A549 (cell line): ENCODE measurements around the gene KCNK17.

ENCODE experiments used
- CEBPB ChIP-seq, 2 experiments: fragments of >200 bp in 1 of 2; sonication (Bioruptor Twin) in 1 of 2; formaldehyde crosslinking in 1 of 2; IDR thresholded peaks; 2 replicates each; pipeline ENCODE4 v1.6.1; 2012 to 2016
- CHD2 ChIP-seq: fragments of 150-350 bp; IDR thresholded peaks from 2 replicates; pipeline ENCODE4 v1.6.1; 2014; ENCODE audit warnings: low read length; ENCODE audit not compliant: partially characterized antibody
- EP300 ChIP-seq, 2 experiments: fragments of >200 bp; sonication (Bioruptor Twin); formaldehyde crosslinking; IDR thresholded peaks; 2 replicates in 1 of 2; 3 replicates in 1 of 2; pipeline ENCODE4 v1.6.1; 2016 to 2017
- HDAC2 ChIP-seq: fragments of 200-600 bp; sonication (generic); IDR thresholded peaks from 2 replicates; pipeline ENCODE4 v1.6.1; 2016
- JUN ChIP-seq, 2 experiments: fragments of >200 bp; sonication (Bioruptor Twin); formaldehyde crosslinking; IDR thresholded peaks; 2 replicates in 1 of 2; 3 replicates in 1 of 2; pipeline ENCODE4 v1.6.1; 2016 to 2017
- JUNB ChIP-seq: fragments of >200 bp; sonication (Bioruptor Twin); formaldehyde crosslinking; IDR thresholded peaks from 2 replicates; pipeline ENCODE4 v1.6.1; 2016
- POLR2A ChIP-seq: IDR thresholded peaks from 2 replicates; pipeline ENCODE4 v1.6.1; 2012; ENCODE audit warnings: mild to moderate bottlenecking, low read length
- RAD21 ChIP-seq, 2 experiments: fragments of >200 bp in 1 of 2; sonication (Bioruptor Twin) in 1 of 2; formaldehyde crosslinking in 1 of 2; IDR thresholded peaks in 1 of 2; conservative IDR thresholded peaks in 1 of 2; 2 replicates in 1 of 2; 3 replicates in 1 of 2; pipeline ENCODE4 v1.6.1; 2012 to 2018; ENCODE audit warnings: inconsistent platforms in 1 of 2
- SREBF2 ChIP-seq: fragments of 450-650 bp; IDR thresholded peaks from 2 replicates; pipeline ENCODE4 v1.6.1; 2014; ENCODE audit warnings: mild to moderate bottlenecking, moderate library complexity
- TF ChIP-seq, protein P1 (sequence below): fragments of >200 bp; sonication (Bioruptor Twin); formaldehyde crosslinking; IDR thresholded peaks from 3 replicates; pipeline ENCODE4 v1.5.1; 2016
- TF ChIP-seq, protein P2 (sequence below): fragments of 200-600 bp; sonication (generic); IDR thresholded peaks from 2 replicates; pipeline ENCODE4 v1.6.1; 2016; ENCODE audit warnings: antibody characterized with exemption, mild to moderate bottlenecking, moderate library complexity
- TF ChIP-seq, protein P3 (sequence below): fragments of 150-350 bp; IDR thresholded peaks from 2 replicates; pipeline ENCODE4 v1.6.1; 2014; ENCODE audit warnings: low read depth, mild to moderate bottlenecking, low read length
- TF ChIP-seq, protein P4 (sequence below): fragments of 450-650 bp; IDR thresholded peaks from 2 replicates; pipeline ENCODE4 v1.6.1; 2014; ENCODE audit warnings: antibody characterized with exemption

DNA sequence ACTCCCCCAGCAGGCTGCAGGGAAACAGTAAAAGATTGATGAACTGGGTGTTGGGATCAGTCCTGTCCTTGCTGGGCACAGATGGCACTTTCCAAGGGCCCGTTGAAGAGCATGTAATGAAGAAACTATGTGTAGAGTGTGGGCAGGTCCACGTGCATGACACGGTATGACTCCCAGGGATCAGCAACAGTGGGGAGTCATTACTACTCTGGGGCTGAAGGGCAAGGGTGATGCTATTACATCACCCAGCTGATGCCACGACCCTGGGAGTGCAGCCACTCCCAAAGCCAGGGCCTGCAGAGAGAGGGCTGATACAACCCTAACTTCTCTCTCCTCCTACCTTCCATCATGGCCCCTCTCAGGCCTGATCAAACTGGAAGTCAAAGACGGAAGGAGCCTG is 20.1 kb downstream of the KCNK17 start:
- TF ChIP-seq JUNB (no peak), POLR2A (no peak), EP300 (IDR thresholded peaks at IDR 0.05) (no peak), CEBPB (IDR thresholded peaks at IDR 0.05) (no peak), SREBF2 (no peak), CHD2 (no peak), RAD21 (conservative IDR thresholded peaks at IDR 0.05 in 1 of 2, IDR thresholded peaks at IDR 0.05 in 1 of 2) (no peak), JUN (IDR thresholded peaks at IDR 0.05) (no peak), HDAC2 (no peak)
- TF ChIP-seq, protein P1, sequence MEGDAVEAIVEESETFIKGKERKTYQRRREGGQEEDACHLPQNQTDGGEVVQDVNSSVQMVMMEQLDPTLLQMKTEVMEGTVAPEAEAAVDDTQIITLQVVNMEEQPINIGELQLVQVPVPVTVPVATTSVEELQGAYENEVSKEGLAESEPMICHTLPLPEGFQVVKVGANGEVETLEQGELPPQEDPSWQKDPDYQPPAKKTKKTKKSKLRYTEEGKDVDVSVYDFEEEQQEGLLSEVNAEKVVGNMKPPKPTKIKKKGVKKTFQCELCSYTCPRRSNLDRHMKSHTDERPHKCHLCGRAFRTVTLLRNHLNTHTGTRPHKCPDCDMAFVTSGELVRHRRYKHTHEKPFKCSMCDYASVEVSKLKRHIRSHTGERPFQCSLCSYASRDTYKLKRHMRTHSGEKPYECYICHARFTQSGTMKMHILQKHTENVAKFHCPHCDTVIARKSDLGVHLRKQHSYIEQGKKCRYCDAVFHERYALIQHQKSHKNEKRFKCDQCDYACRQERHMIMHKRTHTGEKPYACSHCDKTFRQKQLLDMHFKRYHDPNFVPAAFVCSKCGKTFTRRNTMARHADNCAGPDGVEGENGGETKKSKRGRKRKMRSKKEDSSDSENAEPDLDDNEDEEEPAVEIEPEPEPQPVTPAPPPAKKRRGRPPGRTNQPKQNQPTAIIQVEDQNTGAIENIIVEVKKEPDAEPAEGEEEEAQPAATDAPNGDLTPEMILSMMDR, result no peak
- TF ChIP-seq, protein P2, sequence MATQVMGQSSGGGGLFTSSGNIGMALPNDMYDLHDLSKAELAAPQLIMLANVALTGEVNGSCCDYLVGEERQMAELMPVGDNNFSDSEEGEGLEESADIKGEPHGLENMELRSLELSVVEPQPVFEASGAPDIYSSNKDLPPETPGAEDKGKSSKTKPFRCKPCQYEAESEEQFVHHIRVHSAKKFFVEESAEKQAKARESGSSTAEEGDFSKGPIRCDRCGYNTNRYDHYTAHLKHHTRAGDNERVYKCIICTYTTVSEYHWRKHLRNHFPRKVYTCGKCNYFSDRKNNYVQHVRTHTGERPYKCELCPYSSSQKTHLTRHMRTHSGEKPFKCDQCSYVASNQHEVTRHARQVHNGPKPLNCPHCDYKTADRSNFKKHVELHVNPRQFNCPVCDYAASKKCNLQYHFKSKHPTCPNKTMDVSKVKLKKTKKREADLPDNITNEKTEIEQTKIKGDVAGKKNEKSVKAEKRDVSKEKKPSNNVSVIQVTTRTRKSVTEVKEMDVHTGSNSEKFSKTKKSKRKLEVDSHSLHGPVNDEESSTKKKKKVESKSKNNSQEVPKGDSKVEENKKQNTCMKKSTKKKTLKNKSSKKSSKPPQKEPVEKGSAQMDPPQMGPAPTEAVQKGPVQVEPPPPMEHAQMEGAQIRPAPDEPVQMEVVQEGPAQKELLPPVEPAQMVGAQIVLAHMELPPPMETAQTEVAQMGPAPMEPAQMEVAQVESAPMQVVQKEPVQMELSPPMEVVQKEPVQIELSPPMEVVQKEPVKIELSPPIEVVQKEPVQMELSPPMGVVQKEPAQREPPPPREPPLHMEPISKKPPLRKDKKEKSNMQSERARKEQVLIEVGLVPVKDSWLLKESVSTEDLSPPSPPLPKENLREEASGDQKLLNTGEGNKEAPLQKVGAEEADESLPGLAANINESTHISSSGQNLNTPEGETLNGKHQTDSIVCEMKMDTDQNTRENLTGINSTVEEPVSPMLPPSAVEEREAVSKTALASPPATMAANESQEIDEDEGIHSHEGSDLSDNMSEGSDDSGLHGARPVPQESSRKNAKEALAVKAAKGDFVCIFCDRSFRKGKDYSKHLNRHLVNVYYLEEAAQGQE, result no peak
- TF ChIP-seq, protein P3, sequence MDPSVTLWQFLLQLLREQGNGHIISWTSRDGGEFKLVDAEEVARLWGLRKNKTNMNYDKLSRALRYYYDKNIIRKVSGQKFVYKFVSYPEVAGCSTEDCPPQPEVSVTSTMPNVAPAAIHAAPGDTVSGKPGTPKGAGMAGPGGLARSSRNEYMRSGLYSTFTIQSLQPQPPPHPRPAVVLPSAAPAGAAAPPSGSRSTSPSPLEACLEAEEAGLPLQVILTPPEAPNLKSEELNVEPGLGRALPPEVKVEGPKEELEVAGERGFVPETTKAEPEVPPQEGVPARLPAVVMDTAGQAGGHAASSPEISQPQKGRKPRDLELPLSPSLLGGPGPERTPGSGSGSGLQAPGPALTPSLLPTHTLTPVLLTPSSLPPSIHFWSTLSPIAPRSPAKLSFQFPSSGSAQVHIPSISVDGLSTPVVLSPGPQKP, result no peak
- TF ChIP-seq, protein P4, sequence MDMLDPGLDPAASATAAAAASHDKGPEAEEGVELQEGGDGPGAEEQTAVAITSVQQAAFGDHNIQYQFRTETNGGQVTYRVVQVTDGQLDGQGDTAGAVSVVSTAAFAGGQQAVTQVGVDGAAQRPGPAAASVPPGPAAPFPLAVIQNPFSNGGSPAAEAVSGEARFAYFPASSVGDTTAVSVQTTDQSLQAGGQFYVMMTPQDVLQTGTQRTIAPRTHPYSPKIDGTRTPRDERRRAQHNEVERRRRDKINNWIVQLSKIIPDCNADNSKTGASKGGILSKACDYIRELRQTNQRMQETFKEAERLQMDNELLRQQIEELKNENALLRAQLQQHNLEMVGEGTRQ, result no peak
